NCI-H1694 (cell line): ENCODE measurements around the gene PBOV1.
"Not testable (repeated sequence)": the region's sequence is repeated elsewhere in the genome, so short reads cannot be mapped to it uniquely, and the experiment has no call there.

Experiments
- DNase-seq: peaks from one replicate; lab custom pipeline; 2025; lab: John Stamatoyannopoulos, UW

The PBOV1 gene

GRCh38 chr6:138238368-138238767 is 20.1 kb upstream of the PBOV1 start:
- no peak for DNase-seq

- no peak for DNase-seq
Observed at GRCh38 chr6:138237463-138237862, 19.2 kb upstream of the PBOV1 start.

- DNase-seq, result no peak
Observed at GRCh38 chr6:138235693-138236092, 17.4 kb upstream of the PBOV1 start.

GRCh38 chr6:138235205-138235604 is 16.9 kb upstream of the PBOV1 start:
- no peak for DNase-seq

GRCh38 chr6:138234363-138234762 is 16.1 kb upstream of the PBOV1 start:
- no peak for DNase-seq

GRCh38 chr6:138231381-138231886 is 13.1 kb upstream of the PBOV1 start:
- DNase-seq, result no peak

- no peak for DNase-seq
Observed at GRCh38 chr6:138230759-138231380, 12.6 kb upstream of the PBOV1 start.

GRCh38 chr6:138230221-138230620 is 11.9 kb upstream of the PBOV1 start:
- no peak for DNase-seq

- DNase-seq, result no peak
Observed at GRCh38 chr6:138229663-138230179, 11.4 kb upstream of the PBOV1 start.

GRCh38 chr6:138229072-138229471 is 10.8 kb upstream of the PBOV1 start:
- DNase-seq, result no peak

- DNase-seq, result no peak
Observed at GRCh38 chr6:138227316-138227781, 9.1 kb upstream of the PBOV1 start.

GRCh38 chr6:138226700-138227315 is 8.5 kb upstream of the PBOV1 start:
- DNase-seq, result no peak

- no peak for DNase-seq
Observed at GRCh38 chr6:138225953-138226352, 7.7 kb upstream of the PBOV1 start.

- no peak for DNase-seq
Observed at GRCh38 chr6:138222901-138223546, 4.7 kb upstream of the PBOV1 start.

GRCh38 chr6:138219901-138220300 is 1.6 kb upstream of the PBOV1 start:
- no peak for DNase-seq

- no peak for DNase-seq
Observed at GRCh38 chr6:138219398-138219797, 1.1 kb upstream of the PBOV1 start.

GRCh38 chr6:138215093-138215782 is 3.1 kb downstream of the PBOV1 start:
- no peak for DNase-seq

GRCh38 chr6:138212530-138212929 is 5.8 kb downstream of the PBOV1 start:
- not testable (repeated sequence) for DNase-seq

- DNase-seq, result no peak
Observed at GRCh38 chr6:138211601-138212000, 6.7 kb downstream of the PBOV1 start.

- DNase-seq, result no peak
Observed at GRCh38 chr6:138211048-138211581, 7.2 kb downstream of the PBOV1 start.

- no peak for DNase-seq
Observed at GRCh38 chr6:138206862-138207261, 11.4 kb downstream of the PBOV1 start.
